ENCODE measurements around the gene DOCK4. TPM values are rescaled to one million over a fixed set of nuclear protein-coding genes. Genes with fewer than 3 reads are reported as not detected.

DOCK4 gene
- total and polyA plus RNA-seq, 4 donors, result 7.2 to 48.9 (median 12.8) TPM

GRCh38 chr7:112056409-112056808 is 149.8 kb downstream of the DOCK4 start:
- H3K4me1 ChIP-seq (ENCODE audit: control insufficient read depth in 4 of 4, insufficient read depth in 4 of 4, low read length in 3 of 4), result peaks cover 0 to 15% (median 2%) of the 10 kb centered on the region in 4 donors
- no peaks in the 10 kb centered on the region for H3K27me3 ChIP-seq (ENCODE audit: control insufficient read depth in 4 of 4, insufficient read depth in 4 of 4, low read length in 3 of 4)
- no peak for TF ChIP-seq FOXA1 (IDR thresholded peaks at IDR 0.05)
- TF ChIP-seq REST (IDR thresholded peaks at IDR 0.05), result no peak
- no peak for TF ChIP-seq GABPA (IDR thresholded peaks at IDR 0.05 in 1 of 2, conservative IDR thresholded peaks at IDR 0.05 in 1 of 2)
- TF ChIP-seq HNF4A (conservative IDR thresholded peaks at IDR 0.05), result peak in 1 of 2 donors; percentile 18
- TF ChIP-seq ATF3 (IDR thresholded peaks at IDR 0.05), result no peak
- no peak for TF ChIP-seq HNF4G (IDR thresholded peaks at IDR 0.05)
- TF ChIP-seq SP1 (IDR thresholded peaks at IDR 0.05), result peak; percentile 15
- no peak for TF ChIP-seq MAX (IDR thresholded peaks at IDR 0.05)
- TF ChIP-seq TAF1 (conservative IDR thresholded peaks at IDR 0.05), result no peak
- TF ChIP-seq RXRA (IDR thresholded peaks at IDR 0.05), result peak in 1 of 2 donors; percentile 9
- TF ChIP-seq RAD21 (IDR thresholded peaks at IDR 0.05), result peak in 1 of 2 donors; percentile 15
- TF ChIP-seq ZBTB33 (IDR thresholded peaks at IDR 0.05), result no peak
- TF ChIP-seq JUND (IDR thresholded peaks at IDR 0.05), result no peak
- no peak for TF ChIP-seq NR2F2 (IDR thresholded peaks at IDR 0.05)
- no peak for TF ChIP-seq EGR1 (IDR thresholded peaks at IDR 0.05; ENCODE audit: low read depth in 2 of 2)
- no peak for TF ChIP-seq YY1 (IDR thresholded peaks at IDR 0.05)
- TF ChIP-seq FOXA2 (IDR thresholded peaks at IDR 0.05), result no peak
- no peak for TF ChIP-seq CTCF (IDR thresholded peaks at IDR 0.05; ENCODE audit: low read depth, low read length, missing input control)
- WGBS, result 32% methylated on average over 2 of the region's 2 CpGs
- H3K9ac ChIP-seq (ENCODE audit: low read depth in 1 of 2, low read length in 2 of 2), result no peak overlapping the region
- no peak overlapping the region for H3K27ac ChIP-seq (ENCODE audit: low read depth in 1 of 2, low read length in 2 of 2)
- H3K36me3 ChIP-seq (ENCODE audit: control insufficient read depth in 4 of 4, insufficient read depth in 3 of 4, low read depth in 1 of 4, low read length in 3 of 4), result no peaks in the 10 kb centered on the region
- H3K4me3 ChIP-seq (ENCODE audit: low read depth in 1 of 3, low read length in 3 of 3), result no peak overlapping the region
- DNase-seq (ENCODE audit: low spot score), result no peak
- H3K9me3 ChIP-seq (ENCODE audit: control insufficient read depth in 4 of 4, low read length in 3 of 4), result no peaks in the 10 kb centered on the region

All from liver (tissue), 9 donors.